Naive thymus-derived CD8-positive, alpha-beta T cell (primary cell): Measurements from ENCODE around the gene RETREG2. TPM values are rescaled to one million over a fixed set of nuclear protein-coding genes. Genes with fewer than 3 reads are reported as not detected.

Source experiments
- ATAC-seq, 2 donors: fragments of 150-1000 bp; cut with Tn5 transposase in 1 of 2; sonication (Bioruptor Pico), chemical (Tn5 transposase) in 1 of 2; 1 replicate in 1 of 2; 2 replicates in 1 of 2; pipeline ENCODE4 v1.10.0; 2021; ENCODE audit warnings: mild to moderate bottlenecking in 2 of 2, moderate library complexity in 2 of 2
- POLR2A ChIA-PET: fragments of 350-600 bp; sonication (Branson Sonifier 250); formaldehyde crosslinking; loops from one replicate; lab custom pipeline; 2021; ENCODE audit warnings: antibody characterized with exemption; lab: Charles Lee
- DNase-seq, 10 donors: peaks; one replicate each; pipeline versions ENCODE4 v3.0.0 to v3.0.0-alpha.2; 2020 to 2022
- H3K27ac Mint-ChIP-seq, 10 donors: one replicate each; pipeline ENCODE4 v1.8.0; 2020 to 2022; ENCODE audit warnings: mild to moderate bottlenecking in 10 of 10, mixed read lengths in 10 of 10, moderate library complexity in 4 of 10, inconsistent platforms in 1 of 10
- H3K27me3 Mint-ChIP-seq, 5 donors: one replicate each; pipeline ENCODE4 v1.8.0; 2021 to 2022; ENCODE audit warnings: mixed read lengths in 5 of 5
- H3K36me3 Mint-ChIP-seq, 3 donors: one replicate each; pipeline ENCODE4 v1.8.0; 2020 to 2022; ENCODE audit warnings: mixed read lengths in 3 of 3, mild to moderate bottlenecking in 2 of 3, inconsistent platforms in 1 of 3
- H3K4me1 Mint-ChIP-seq, 4 donors: one replicate each; pipeline ENCODE4 v1.8.0; 2021 to 2022; ENCODE audit warnings: mixed read lengths in 4 of 4
- H3K4me3 Mint-ChIP-seq, 10 donors: one replicate each; pipeline ENCODE4 v1.8.0; 2020 to 2022; ENCODE audit warnings: mild to moderate bottlenecking in 10 of 10, mixed read lengths in 10 of 10, moderate library complexity in 6 of 10, inconsistent platforms in 1 of 10
- H3K9me3 Mint-ChIP-seq, 9 donors: one replicate each; pipeline ENCODE4 v1.8.0; 2020 to 2022; ENCODE audit warnings: mixed read lengths in 9 of 9, mild to moderate bottlenecking in 3 of 9, inconsistent platforms in 1 of 9, moderate library complexity in 1 of 9
- polyA plus RNA-seq, 3 donors: library from polyadenylated mRNA; unstranded; fragments of 300-500 nt; fragmentation: Illumina TruSeq; gene quantifications; one replicate each; pipeline ENCODE4 v1.2.3, GENCODE V29; 2021
- total RNA-seq, 8 experiments: library from RNA in 2 of 8; stranded (reverse) in 2 of 8; gene quantifications; one replicate each; pipeline ENCODE4 v1.2.3 and lab custom pipeline; 2021 to 2026

The RETREG2 gene
- total and polyA plus RNA-seq, 5 experiments from 2014 or later, result 52.0 to 113 (median 64.3) TPM

DNA sequence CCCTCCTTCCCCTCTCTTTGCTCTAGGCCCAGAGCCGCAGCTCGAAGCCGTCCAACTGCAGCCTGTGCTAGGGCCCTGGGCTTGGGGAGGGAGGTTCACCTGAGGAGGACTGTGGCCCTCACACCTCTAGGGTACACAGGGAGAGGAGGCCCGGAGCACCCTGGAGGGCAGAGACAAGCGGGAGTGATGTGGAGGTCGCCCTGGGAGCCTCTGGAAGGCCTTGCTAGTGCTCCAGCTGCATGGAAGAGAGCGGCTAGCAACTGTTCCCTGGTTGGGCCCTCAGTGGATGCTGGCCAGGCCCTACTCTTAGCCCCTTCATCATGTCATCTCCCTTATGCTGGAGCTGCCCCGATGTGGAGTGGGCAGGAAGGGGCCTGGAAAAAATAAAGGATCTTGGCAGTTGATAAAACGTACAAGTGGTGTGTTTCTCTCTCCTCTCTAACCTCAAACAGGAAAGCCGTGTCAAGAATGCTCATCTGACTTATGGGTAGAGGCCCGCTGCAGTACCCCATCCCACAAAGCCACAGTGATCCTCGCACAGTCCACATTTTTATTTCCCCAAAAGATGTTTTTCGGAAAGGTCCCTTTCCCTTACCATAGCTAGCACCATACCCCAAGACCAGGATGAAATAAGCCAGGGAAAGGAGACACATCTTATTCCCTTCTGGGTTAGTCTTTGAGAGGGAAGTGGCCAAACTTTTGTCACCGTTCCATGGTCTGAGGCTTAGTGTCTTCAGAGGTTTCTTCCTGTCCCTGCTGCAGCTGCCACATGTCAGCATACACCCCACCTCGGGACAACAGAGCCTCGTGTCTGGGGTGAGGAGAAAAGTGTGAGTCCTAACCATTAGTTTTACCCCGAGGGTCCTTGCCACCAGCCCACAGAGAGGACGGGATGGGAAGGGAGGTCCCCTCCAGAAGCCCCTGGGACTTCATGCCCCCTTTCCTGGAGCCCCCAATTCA is 31.4 kb downstream of the RETREG2 start:
- ATAC-seq (no peak), DNase-seq (peak in 1 of 10 donors; percentile 58)
- POLR2A ChIA-PET, result interaction anchor here (0.6 to 23.9 kb wide), 8 partner anchors 8 to 61 kb away, joined by 3 to 674 read pairs (median 16); partner anchors contain the start of genes ABCB6, ANKZF1, ATG9A and CNPPD1
- no peaks in the 10 kb centered on the region for H3K27me3 Mint-ChIP-seq
- H3K4me3 Mint-ChIP-seq, result peak overlapping the region in 9 of 10 donors; percentile 30 to 96 (median 66)
- peaks cover 0 to 25% (median 3%) of the 10 kb centered on the region in 3 donors for H3K36me3 Mint-ChIP-seq
- H3K27ac Mint-ChIP-seq, result peak overlapping the region; percentile 84 to 98 (median 92)
- peaks cover 0 to under 1% (median 0%) of the 10 kb centered on the region in 9 donors for H3K9me3 Mint-ChIP-seq
- H3K4me1 Mint-ChIP-seq, result peaks cover 18 to 60% (median 53%) of the 10 kb centered on the region in 4 donors

DNA sequence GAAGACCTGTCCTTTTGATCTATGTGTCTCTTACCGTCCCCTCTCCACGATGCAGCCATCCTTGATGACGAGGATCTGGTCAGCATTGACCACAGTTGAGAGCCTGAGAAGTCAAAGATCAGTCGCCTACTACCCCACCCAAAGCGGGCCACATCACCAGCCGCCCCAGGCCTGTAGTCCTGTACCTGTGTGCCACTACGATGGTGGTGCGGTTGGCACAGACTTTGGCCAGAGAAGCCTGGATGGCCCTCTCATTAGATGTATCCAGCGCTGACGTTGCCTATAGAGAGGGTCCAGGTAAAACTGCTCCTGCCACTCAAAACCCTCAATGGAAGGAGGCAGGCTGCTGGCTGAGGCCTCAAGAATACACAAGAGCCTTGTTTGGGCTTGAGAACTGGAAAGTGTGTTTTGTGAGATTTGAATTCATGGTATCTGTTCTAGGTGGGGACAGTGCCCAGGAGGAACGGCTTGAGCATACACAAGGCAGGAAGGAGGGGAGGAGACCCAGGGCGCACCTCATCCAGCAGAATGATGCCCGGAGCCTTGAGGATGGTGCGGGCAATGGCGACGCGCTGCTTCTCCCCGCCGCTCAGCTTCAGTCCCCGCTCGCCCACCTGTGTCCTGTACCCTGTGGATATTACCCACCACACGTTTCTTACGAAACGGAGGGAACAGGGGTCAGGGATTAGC is 32.3 kb downstream of the RETREG2 start:
- peaks cover 0 to 30% (median 3%) of the 10 kb centered on the region in 3 donors for H3K36me3 Mint-ChIP-seq
- DNase-seq (peak in 1 of 10 donors; percentile 47), ATAC-seq (no peak)
- no peaks in the 10 kb centered on the region for H3K9me3 Mint-ChIP-seq
- H3K27me3 Mint-ChIP-seq, result no peaks in the 10 kb centered on the region
- peak overlapping the region; percentile 79 to 98 (median 92) for H3K27ac Mint-ChIP-seq
- POLR2A ChIA-PET, result interaction anchor here (1.4 to 23.9 kb wide), 6 partner anchors 8 to 51 kb away, joined by 3 to 674 read pairs (median 28); partner anchors contain the start of genes ABCB6, ANKZF1, ATG9A and CNPPD1
- peak overlapping the region in 5 of 10 donors; percentile 49 to 93 (median 71) for H3K4me3 Mint-ChIP-seq
- peaks cover 18 to 59% (median 51%) of the 10 kb centered on the region in 4 donors for H3K4me1 Mint-ChIP-seq

DNA sequence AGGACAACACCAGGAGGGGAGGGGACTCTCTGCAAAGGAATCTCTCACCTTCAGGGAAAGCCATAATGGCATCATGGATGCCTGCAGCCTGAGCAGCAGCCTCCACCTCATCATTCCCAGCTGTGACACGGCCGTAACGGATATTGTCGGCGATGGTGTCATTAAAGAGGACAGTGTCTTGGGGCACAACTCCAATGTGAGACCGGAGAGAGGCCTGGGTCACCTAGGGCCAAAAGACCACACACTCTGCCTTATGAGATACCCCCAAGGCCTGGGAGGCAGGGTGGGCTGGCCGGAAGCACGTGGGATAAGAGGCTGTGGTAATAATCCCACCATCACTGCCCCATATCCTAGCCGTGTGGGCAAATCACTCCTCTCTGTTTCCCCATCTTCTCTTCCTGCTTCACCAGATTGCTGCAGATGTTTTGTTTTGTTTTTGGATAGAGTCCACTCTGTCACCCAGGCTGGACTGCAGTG is 32.8 kb downstream of the RETREG2 start:
- H3K9me3 Mint-ChIP-seq, result no peaks in the 10 kb centered on the region
- POLR2A ChIA-PET, result interaction anchor here (0.9 to 23.9 kb wide), 10 partner anchors 13 to 84 kb away, joined by 3 to 674 read pairs (median 6); partner anchors contain the start of genes ANKZF1, ATG9A, CNPPD1 and GLB1L
- no peaks in the 10 kb centered on the region for H3K27me3 Mint-ChIP-seq
- H3K36me3 Mint-ChIP-seq, result peaks cover 0 to 30% (median 3%) of the 10 kb centered on the region in 3 donors
- peak overlapping the region; percentile 87 to 98 (median 95) for H3K27ac Mint-ChIP-seq
- DNase-seq, result peak in 1 of 10 donors; percentile 37
- peaks cover 20 to 57% (median 50%) of the 10 kb centered on the region in 4 donors for H3K4me1 Mint-ChIP-seq
- no peak for ATAC-seq
- H3K4me3 Mint-ChIP-seq, result peak overlapping the region in 9 of 10 donors; percentile 63 to 85 (median 72)

DNA sequence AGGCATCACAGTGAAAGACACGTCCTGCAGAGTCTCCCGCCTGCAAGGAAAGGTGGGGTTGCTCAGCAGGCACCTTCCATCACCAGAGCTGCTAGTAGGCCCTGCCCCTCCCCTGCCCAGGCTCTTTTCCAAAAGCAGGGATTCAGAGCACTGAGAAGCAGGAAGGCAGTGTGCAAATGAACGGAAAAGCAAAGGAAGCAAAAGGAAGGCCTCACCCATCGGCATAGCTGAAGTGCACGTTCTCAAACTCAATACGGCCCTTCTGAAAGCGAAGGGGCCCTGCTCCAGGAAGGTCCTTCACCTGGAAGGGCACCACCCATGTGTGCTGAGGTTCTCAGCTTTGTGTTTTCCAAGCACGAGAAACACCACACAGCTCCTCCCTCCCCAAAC is 34.9 kb downstream of the RETREG2 start:
- Mint-ChIP-seq H3K36me3 (peaks cover 0 to 26% (median 3%) of the 10 kb centered on the region in 3 donors), H3K27me3 (no peaks in the 10 kb centered on the region), H3K4me3 (no peak overlapping the region), H3K27ac (peak overlapping the region in 2 of 10 donors; percentile 22 to 79), H3K4me1 (peaks cover 24 to 55% (median 47%) of the 10 kb centered on the region in 4 donors), H3K9me3 (no peaks in the 10 kb centered on the region)
- DNase-seq (peak in 1 of 10 donors; percentile 38), ATAC-seq (no peak)
- POLR2A ChIA-PET, result interaction anchor here (1.4 to 23.9 kb wide), 6 partner anchors 32 to 66 kb away, joined by 3 to 674 read pairs (median 18); partner anchors contain the start of genes CNPPD1, DNAJB2, GLB1L and NHEJ1

DNA sequence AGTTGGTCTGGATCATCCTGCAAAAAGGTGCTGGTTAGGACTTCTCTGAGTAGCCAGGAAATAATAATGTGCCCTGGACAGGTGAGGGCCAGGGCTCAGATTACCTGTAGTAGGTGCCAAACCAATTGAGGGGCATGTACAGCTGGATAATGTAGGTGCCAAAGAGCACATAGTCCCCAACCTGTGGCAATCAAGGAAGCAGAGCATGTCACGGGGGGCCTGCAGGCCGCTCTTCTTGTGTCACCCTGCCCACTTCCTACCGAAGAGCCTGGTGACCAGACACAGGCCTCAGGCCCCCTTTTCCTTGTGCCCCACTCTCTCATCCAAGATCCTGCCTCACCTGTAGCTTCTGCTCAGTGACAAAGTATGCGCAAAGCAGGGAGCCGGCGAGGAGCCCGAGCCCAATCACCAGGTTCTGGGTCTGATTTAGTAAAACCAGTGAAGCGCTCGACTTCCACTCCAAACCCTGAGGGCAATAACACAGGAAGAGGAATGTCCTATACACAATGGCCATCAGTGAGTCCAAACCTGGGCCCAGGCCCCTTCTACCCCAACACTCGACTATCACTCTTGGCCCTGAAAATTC is 35.5 kb downstream of the RETREG2 start:
- ATAC-seq (no peak), DNase-seq (no peak)
- POLR2A ChIA-PET, result interaction anchor here (1.4 to 23.9 kb wide), 5 partner anchors 31 to 65 kb away, joined by 3 to 674 read pairs (median 10); partner anchors contain the start of genes CNPPD1, DNAJB2, GLB1L and NHEJ1
- peak overlapping the region in 1 of 10 donors; percentile 41 for H3K4me3 Mint-ChIP-seq
- H3K27ac Mint-ChIP-seq, result peak overlapping the region in 2 of 10 donors; percentile 22 to 79
- H3K36me3 Mint-ChIP-seq, result peaks cover 0 to 20% (median 0%) of the 10 kb centered on the region in 3 donors
- no peaks in the 10 kb centered on the region for H3K27me3 Mint-ChIP-seq
- peaks cover 21 to 50% (median 44%) of the 10 kb centered on the region in 4 donors for H3K4me1 Mint-ChIP-seq
- H3K9me3 Mint-ChIP-seq, result no peaks in the 10 kb centered on the region

DNA sequence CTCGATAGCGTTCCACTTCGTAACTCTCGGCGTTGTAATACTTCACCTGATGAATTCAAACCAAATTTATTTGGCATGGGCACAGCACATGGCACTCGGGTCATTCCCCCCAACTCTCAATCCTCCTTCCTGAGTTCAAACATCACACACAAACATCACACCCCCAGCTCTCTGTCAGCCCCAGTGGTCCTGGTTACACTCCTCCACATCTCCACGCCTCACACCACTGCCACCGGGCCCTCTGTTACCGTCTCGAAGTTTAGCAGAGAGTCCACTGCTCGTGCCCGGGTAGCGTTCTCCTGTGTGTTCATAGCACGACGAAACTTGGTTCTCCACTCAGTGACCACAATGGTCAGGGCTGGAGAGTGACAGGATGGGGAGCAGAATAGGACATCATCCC is 36.1 kb downstream of the RETREG2 start:
- no peak overlapping the region for H3K4me3 Mint-ChIP-seq
- POLR2A ChIA-PET, result interaction anchor here (1.1 to 23.9 kb wide), 6 partner anchors 8 to 65 kb away, joined by 3 to 674 read pairs (median 8); partner anchors contain the start of genes CNPPD1, DNAJB2, GLB1L and NHEJ1
- H3K27me3 Mint-ChIP-seq, result no peaks in the 10 kb centered on the region
- peaks cover 21 to 48% (median 40%) of the 10 kb centered on the region in 4 donors for H3K4me1 Mint-ChIP-seq
- peaks cover 0 to 15% (median 0%) of the 10 kb centered on the region in 3 donors for H3K36me3 Mint-ChIP-seq
- peak overlapping the region in 1 of 10 donors; percentile 68 for H3K27ac Mint-ChIP-seq
- DNase-seq (no peak), ATAC-seq (no peak)
- H3K9me3 Mint-ChIP-seq, result no peaks in the 10 kb centered on the region

DNA sequence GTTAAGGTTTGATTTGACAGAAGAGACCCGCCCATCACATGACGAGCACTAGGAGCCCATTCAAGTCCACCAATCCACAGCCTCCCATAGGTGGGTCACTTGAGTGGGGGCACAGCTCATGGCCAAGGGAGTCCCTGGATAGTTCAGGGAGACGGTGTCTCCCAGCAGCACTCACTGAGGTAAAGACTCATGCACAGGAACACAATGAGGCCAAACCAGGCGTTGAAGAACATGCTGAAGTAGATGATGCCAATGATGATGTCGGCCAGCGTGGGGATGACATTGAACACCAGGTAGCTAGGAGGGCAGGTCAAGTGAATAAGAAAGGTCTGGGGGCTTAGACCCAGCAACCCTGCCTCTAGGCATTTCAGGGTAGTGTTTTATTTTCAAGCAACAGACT is 36.7 kb downstream of the RETREG2 start:
- Mint-ChIP-seq H3K9me3 (no peaks in the 10 kb centered on the region), H3K4me3 (no peak overlapping the region), H3K27ac (peak overlapping the region in 1 of 10 donors; percentile 27), H3K27me3 (no peaks in the 10 kb centered on the region), H3K4me1 (peaks cover 20 to 48% (median 39%) of the 10 kb centered on the region in 4 donors), H3K36me3 (peaks cover 0 to 12% (median 0%) of the 10 kb centered on the region in 3 donors)
- ATAC-seq, result no peak
- no peak for DNase-seq
- POLR2A ChIA-PET, result interaction anchor here (1.1 to 9.9 kb wide), 5 partner anchors 9 to 64 kb away, joined by 3 to 134 read pairs (median 10); partner anchors contain the start of genes CNPPD1, DNAJB2, NHEJ1 and TUBA4A

DNA sequence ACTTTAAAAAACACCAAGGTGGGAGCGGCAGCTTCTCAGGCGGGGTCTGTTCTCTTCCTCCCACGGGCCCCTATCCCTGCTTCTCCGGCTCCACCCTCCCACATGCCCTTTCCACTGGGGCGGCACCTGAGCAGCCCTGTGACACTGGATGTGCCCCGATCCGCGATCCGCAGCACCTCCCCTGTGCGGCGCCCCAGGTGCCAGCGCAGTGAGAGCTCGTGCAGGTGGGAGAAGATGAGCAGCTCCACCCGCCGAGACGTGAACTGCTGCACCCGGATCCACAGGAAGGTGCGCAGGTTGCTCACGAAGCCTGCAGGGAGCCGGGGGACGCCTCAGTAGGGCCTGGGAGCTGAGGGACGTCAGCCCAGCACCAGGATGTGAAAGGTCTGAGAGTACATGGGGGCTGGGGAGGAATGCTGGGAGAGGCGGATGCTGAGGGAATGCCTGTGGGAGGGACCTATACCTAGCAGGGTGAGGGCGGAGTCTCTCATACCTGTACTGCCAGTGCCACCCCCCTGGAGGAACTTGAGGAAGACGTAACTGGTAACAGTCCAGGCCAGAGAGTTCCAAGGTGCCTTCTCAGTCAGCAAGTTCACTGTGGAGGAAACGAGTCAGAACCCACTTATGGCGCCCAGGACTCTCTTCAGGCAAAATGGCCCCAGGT is 37.9 kb downstream of the RETREG2 start:
- Mint-ChIP-seq H3K4me3 (peak overlapping the region in 1 of 10 donors; percentile 20), H3K9me3 (no peaks in the 10 kb centered on the region), H3K27ac (peak overlapping the region in 2 of 10 donors; percentile 8 to 14), H3K4me1 (peaks cover 17 to 40% (median 31%) of the 10 kb centered on the region in 4 donors), H3K27me3 (no peaks in the 10 kb centered on the region), H3K36me3 (peaks cover 0 to 21% (median 1%) of the 10 kb centered on the region in 3 donors)
- DNase-seq (peak in 1 of 10 donors; percentile 51), ATAC-seq (no peak)
- POLR2A ChIA-PET, result interaction anchor here (0.9 to 5.0 kb wide), 5 partner anchors 8 to 39 kb away, joined by 3 to 50 read pairs (median 18); partner anchors contain the start of genes ANKZF1, ATG9A, CNPPD1 and TUBA4A

DNA sequence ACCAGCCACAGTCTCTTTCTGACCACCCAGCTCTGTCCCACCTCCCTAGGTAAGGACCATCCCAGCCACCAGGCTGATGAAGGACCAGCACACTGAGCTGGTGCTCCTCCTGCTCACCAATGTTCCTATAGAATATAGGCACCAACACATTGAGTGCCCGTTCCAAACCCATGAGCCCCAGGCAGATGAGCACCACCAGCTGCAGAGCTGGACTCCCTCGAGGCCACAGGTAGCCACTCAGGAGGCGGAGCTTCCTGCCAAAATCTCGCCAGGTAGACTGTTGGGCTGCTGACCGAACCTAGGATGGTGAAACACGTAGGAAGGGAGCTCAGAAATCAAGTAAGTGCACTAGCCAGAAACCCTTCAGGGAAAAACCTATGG is 38.5 kb downstream of the RETREG2 start:
- no peak for ATAC-seq
- Mint-ChIP-seq H3K27me3 (no peaks in the 10 kb centered on the region), H3K36me3 (peaks cover 0 to 25% (median 4%) of the 10 kb centered on the region in 3 donors), H3K9me3 (no peaks in the 10 kb centered on the region), H3K27ac (peak overlapping the region in 2 of 10 donors; percentile 20 to 47), H3K4me3 (peak overlapping the region in 3 of 10 donors; percentile 12 to 40 (median 20)), H3K4me1 (peaks cover 15 to 38% (median 26%) of the 10 kb centered on the region in 4 donors)
- DNase-seq, result no peak
- POLR2A ChIA-PET, result interaction anchor here (0.9 to 5.0 kb wide), 5 partner anchors 9 to 40 kb away, joined by 3 to 50 read pairs (median 18); partner anchors contain the start of genes ANKZF1, ATG9A, CNPPD1 and TUBA4A

DNA sequence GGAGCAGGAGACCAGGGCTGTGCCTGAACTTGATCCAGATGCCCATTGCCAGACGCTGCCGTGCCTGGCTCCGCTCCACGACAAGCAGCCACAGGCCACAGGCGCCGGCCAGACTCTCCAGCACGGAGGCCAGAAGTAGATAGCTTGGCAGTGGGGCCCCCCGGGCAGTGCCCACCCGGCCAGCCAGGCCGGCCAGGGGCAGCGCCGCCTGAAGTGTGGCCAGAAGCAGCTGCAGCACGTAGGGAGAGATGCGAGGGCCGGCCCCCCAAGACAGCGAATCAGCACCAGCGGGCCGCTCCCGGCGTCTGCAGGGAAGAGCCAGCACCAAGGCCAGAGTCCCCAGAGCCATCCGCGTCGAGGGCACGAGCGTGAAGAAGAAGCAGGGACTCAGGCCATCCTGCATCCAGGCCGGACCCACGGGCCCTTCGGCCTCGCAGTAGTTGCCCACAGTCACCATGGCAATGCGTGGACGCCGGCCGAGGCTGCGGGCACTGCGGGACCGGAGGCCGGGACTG is 40.2 kb downstream of the RETREG2 start:
- Mint-ChIP-seq H3K4me3 (peak overlapping the region; percentile 75 to 91 (median 82)), H3K9me3 (no peaks in the 10 kb centered on the region), H3K27me3 (no peaks in the 10 kb centered on the region), H3K4me1 (peaks cover 17 to 31% (median 26%) of the 10 kb centered on the region in 4 donors), H3K27ac (peak overlapping the region; percentile 17 to 87 (median 74)), H3K36me3 (peaks cover 0 to 42% (median 6%) of the 10 kb centered on the region in 3 donors)
- ATAC-seq (peak; percentile 49 to 52), DNase-seq (peak in 2 of 10 donors; percentile 21 to 33)
- POLR2A ChIA-PET, result interaction anchor here (0.6 to 5.0 kb wide), 11 partner anchors 10 to 964 kb away, joined by 3 to 62 read pairs (median 6); partner anchors contain the start of genes ANKZF1, ATG9A, CNPPD1 and DNPEP
